ENCODE results near the gene DYNC1LI1.

- TF ChIP-seq CTCF (conservative IDR thresholded peaks at IDR 0.05) (no peak), ZFX (IDR thresholded peaks at IDR 0.05) (no peak)
These were observed 59.7 kb downstream of the DYNC1LI1 start for GRCh38 chr3:32511005-32511404.
